ENCODE measurements around the gene CHL1. TPM values are rescaled to one million over a fixed set of nuclear protein-coding genes. Genes with fewer than 3 reads are reported as not detected.
"Not testable (repeated sequence)": the region's sequence is repeated elsewhere in the genome, so short reads cannot be mapped to it uniquely, and the experiment has no call there.

The CHL1 gene
- total RNA-seq, 1 donor from 2014 or later: 0.53 TPM

DNA sequence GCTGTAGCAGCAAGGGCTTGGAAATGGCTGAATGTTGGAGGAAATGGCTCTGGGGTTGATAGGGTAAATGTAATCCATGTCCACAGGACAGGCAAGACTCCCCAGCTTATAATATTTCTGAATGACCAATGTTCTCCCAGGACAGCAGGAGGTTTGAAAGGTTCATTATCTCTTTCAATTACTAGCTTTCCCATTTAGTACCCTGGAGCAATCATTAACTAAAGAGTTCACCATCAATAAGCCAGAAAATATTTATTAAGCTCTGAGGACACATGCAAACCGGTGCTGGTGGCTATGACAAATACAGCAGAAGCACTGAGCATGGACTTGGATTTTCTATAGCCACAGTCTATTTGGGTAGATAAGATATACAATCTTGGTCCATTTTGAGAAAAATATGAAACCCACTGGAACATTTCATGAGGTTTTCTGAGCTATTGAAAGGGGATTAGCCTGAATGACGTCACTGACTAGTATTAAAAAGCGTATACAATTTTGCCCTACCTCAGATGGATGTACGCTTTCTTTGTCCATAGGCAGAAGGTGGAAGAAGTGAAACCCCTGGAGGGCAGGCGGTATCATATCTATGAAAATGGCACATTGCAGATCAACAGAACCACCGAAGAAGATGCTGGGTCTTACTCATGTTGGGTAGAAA is 166.2 kb downstream of the CHL1 start:
- H3K4me3 ChIP-seq: no peak overlapping the region
- H3K4me1 ChIP-seq: no peaks in the 10 kb centered on the region
- no peaks in the 10 kb centered on the region for H3K27me3 ChIP-seq
- DNase-seq (ENCODE audit: low spot score in 2 of 2): no peak
- intact Hi-C loops (cut with DNase I): no loop called here
- H3K36me3 ChIP-seq: no peaks in the 10 kb centered on the region
- no peaks in the 10 kb centered on the region for H3K9me3 ChIP-seq
- no peak overlapping the region for H3K27ac ChIP-seq
- TF ChIP-seq, protein P1, sequence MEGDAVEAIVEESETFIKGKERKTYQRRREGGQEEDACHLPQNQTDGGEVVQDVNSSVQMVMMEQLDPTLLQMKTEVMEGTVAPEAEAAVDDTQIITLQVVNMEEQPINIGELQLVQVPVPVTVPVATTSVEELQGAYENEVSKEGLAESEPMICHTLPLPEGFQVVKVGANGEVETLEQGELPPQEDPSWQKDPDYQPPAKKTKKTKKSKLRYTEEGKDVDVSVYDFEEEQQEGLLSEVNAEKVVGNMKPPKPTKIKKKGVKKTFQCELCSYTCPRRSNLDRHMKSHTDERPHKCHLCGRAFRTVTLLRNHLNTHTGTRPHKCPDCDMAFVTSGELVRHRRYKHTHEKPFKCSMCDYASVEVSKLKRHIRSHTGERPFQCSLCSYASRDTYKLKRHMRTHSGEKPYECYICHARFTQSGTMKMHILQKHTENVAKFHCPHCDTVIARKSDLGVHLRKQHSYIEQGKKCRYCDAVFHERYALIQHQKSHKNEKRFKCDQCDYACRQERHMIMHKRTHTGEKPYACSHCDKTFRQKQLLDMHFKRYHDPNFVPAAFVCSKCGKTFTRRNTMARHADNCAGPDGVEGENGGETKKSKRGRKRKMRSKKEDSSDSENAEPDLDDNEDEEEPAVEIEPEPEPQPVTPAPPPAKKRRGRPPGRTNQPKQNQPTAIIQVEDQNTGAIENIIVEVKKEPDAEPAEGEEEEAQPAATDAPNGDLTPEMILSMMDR (IDR thresholded peaks at IDR 0.05): no peak

- no peaks in the 10 kb centered on the region for H3K36me3 ChIP-seq
- H3K9me3 ChIP-seq: no peaks in the 10 kb centered on the region
- intact Hi-C loops (cut with DNase I): no loop called here
- DNase-seq (ENCODE audit: low spot score in 2 of 2): no peak
- no peaks in the 10 kb centered on the region for H3K4me1 ChIP-seq
- TF ChIP-seq, protein P1 (IDR thresholded peaks at IDR 0.05): no peak
- H3K27ac ChIP-seq: no peak overlapping the region
- no peaks in the 10 kb centered on the region for H3K27me3 ChIP-seq
- no peak overlapping the region for H3K4me3 ChIP-seq
Observed at GRCh38 chr3:364287-364686, 167.7 kb downstream of the CHL1 start.

GRCh38 chr3:365268-365667 is 168.7 kb downstream of the CHL1 start:
- H3K4me3 ChIP-seq: no peak overlapping the region
- H3K36me3 ChIP-seq: no peaks in the 10 kb centered on the region
- intact Hi-C loops (cut with DNase I): no loop called here
- TF ChIP-seq, protein P1 (IDR thresholded peaks at IDR 0.05): no peak
- no peak for DNase-seq (ENCODE audit: low spot score in 2 of 2)
- H3K27ac ChIP-seq: no peak overlapping the region
- no peaks in the 10 kb centered on the region for H3K27me3 ChIP-seq
- H3K4me1 ChIP-seq: no peaks in the 10 kb centered on the region
- H3K9me3 ChIP-seq: no peaks in the 10 kb centered on the region

DNA sequence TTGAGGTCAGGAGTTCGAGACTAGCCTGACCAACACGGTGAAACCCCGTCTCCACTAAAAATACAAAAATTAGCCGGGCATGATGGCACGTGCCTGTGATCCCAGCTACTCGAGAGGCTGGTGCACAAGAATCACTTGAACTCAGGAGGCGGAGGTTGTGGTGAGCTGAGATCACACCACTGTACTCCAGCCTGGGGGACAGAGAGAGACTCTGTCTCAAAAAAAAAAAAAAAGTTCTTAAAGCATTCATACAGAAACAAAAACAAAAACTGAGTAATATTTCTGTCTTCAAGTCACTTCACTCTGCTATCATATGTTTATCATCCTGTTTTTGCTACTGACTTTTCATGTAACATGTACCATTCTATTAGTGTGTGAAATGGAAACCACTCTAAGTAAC is 169.7 kb downstream of the CHL1 start:
- H3K36me3 ChIP-seq; intact Hi-C loops (cut with DNase I); H3K4me3 ChIP-seq; DNase-seq (ENCODE audit: low spot score in 2 of 2); H3K27me3 ChIP-seq; H3K4me1 ChIP-seq; H3K9me3 ChIP-seq; H3K27ac ChIP-seq: not testable (repeated sequence)

GRCh38 chr3:373193-373779 is 176.7 kb downstream of the CHL1 start:
- H3K27ac ChIP-seq: no peak overlapping the region
- intact Hi-C loops (cut with DNase I): no loop called here
- TF ChIP-seq, protein P1 (IDR thresholded peaks at IDR 0.05): no peak
- no peaks in the 10 kb centered on the region for H3K9me3 ChIP-seq
- H3K4me1 ChIP-seq: no peaks in the 10 kb centered on the region
- DNase-seq (ENCODE audit: low spot score in 2 of 2): no peak
- no peak overlapping the region for H3K4me3 ChIP-seq
- H3K36me3 ChIP-seq: no peaks in the 10 kb centered on the region
- no peaks in the 10 kb centered on the region for H3K27me3 ChIP-seq

- DNase-seq (ENCODE audit: low spot score in 2 of 2): no peak
- Histone ChIP-seq H3K9me3 (no peaks in the 10 kb centered on the region), H3K4me1 (no peaks in the 10 kb centered on the region), H3K27me3 (no peaks in the 10 kb centered on the region), H3K36me3 (no peaks in the 10 kb centered on the region), H3K4me3 (no peak overlapping the region), H3K27ac (no peak overlapping the region)
- TF ChIP-seq, protein P1 (IDR thresholded peaks at IDR 0.05): no peak
- intact Hi-C loops (cut with DNase I): no loop called here
Observed at GRCh38 chr3:374459-374858, 177.9 kb downstream of the CHL1 start.

Data from ascending aorta (tissue), 2 donors.